Common myeloid progenitor, CD34-positive (primary cell): ENCODE data around the gene THNSL1.

Source experiments
- CTCF ChIA-PET: fragments of 350-600 bp; sonication (Branson Sonifier 250); formaldehyde crosslinking; loops from one replicate; lab custom pipeline; 2021; ENCODE audit warnings: antibody characterized with exemption; lab: Charles Lee
- POLR2A ChIA-PET: fragments of 350-600 bp; sonication (Branson Sonifier 250); formaldehyde crosslinking; loops from one replicate; lab custom pipeline; 2021; ENCODE audit warnings: antibody characterized with exemption; lab: Charles Lee
- DNase-seq, 3 donors: peaks; one replicate each; pipeline versions ENCODE4 v3.0.0 to v3.0.0-alpha.2; 2013
- H3K27ac ChIP-seq, 2 experiments: 1 replicate in 1 of 2; 2 replicates in 1 of 2; pipeline ENCODE4 v1.7.0; 2013; ENCODE audit warnings: inconsistent platforms in 2 of 2, low read length in 2 of 2, mild to moderate bottlenecking in 2 of 2, low read depth in 1 of 2, moderate library complexity in 1 of 2; ENCODE audit not compliant: severe bottlenecking in 2 of 2, insufficient read depth in 1 of 2, poor library complexity in 1 of 2
- H3K27me3 ChIP-seq, 5 experiments: replicated peaks in 2 of 5; 1 replicate in 3 of 5; 2 replicates in 2 of 5; pipeline versions ENCODE4 v1.6.1 to v1.7.0; 2013; ENCODE audit warnings: low read length in 4 of 5, mild to moderate bottlenecking in 2 of 5, moderate library complexity in 2 of 5, inconsistent platforms in 1 of 5; ENCODE audit not compliant: insufficient read depth in 5 of 5, control insufficient read depth in 4 of 5
- H3K36me3 ChIP-seq, 4 experiments: 1 replicate in 2 of 4; 2 replicates in 2 of 4; pipeline versions ENCODE4 v1.6.1 to v1.7.0; 2013; ENCODE audit warnings: low read length in 3 of 4, control low read depth in 1 of 4, mild to moderate bottlenecking in 1 of 4; ENCODE audit not compliant: control insufficient read depth in 4 of 4, insufficient read depth in 4 of 4
- H3K4me1 ChIP-seq, 4 experiments: 1 replicate in 3 of 4; 2 replicates in 1 of 4; pipeline versions ENCODE4 v1.6.1 to v1.7.1; 2013; ENCODE audit warnings: low read length in 3 of 4, mild to moderate bottlenecking in 3 of 4, control low read depth in 1 of 4, inconsistent platforms in 1 of 4, moderate library complexity in 1 of 4; ENCODE audit not compliant: control insufficient read depth in 4 of 4, insufficient read depth in 4 of 4; ENCODE audit errors: control extremely low read depth in 1 of 4
- H3K4me3 ChIP-seq, 7 experiments: 1 replicate in 4 of 7; 2 replicates in 3 of 7; pipeline versions ENCODE4 v1.5.1 to v1.7.0; 2013; ENCODE audit warnings: mild to moderate bottlenecking in 7 of 7, low read length in 6 of 7, moderate library complexity in 6 of 7, inconsistent platforms in 2 of 7, low read depth in 2 of 7, control low read depth in 1 of 7; ENCODE audit not compliant: insufficient read depth in 4 of 7, control insufficient read depth in 1 of 7; ENCODE audit errors: extremely low read depth in 1 of 7
- H3K9me3 ChIP-seq, 5 experiments: 1 replicate in 4 of 5; 2 replicates in 1 of 5; pipeline versions ENCODE4 v1.6.1 to v1.7.1; 2013; ENCODE audit warnings: low read length in 4 of 5, mild to moderate bottlenecking in 2 of 5, inconsistent platforms in 1 of 5, low read depth in 1 of 5, moderate library complexity in 1 of 5; ENCODE audit not compliant: control insufficient read depth in 4 of 5, insufficient read depth in 2 of 5; ENCODE audit errors: control extremely low read depth in 1 of 5
- WGBS: methylation state at CpG from one replicate; pipeline ENCODE4 v1.1.5; 2013; ENCODE audit not compliant: insufficient coverage; 5-methylcytosine and 5-hydroxymethylcytosine counted together

Gene THNSL1

DNA sequence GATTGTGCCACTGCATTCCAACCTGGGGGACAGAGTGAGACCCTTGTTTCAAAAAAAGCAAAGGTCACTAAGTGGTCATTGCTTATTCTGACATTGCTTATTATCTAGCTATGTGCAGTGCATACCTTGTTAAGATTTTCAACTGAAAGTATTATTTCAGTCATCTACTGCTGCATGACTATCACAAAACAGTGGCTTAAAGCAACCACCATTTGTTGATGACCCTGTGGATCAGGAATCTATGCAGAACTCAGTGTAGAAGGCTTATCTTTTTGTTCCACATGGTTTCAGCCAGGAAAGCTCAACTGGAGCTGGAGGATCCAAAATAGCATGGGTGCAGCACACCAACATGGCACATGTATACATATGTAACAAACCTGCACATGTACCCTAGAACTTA, 23.1 kb downstream of the THNSL1 start:
- ChIA-PET POLR2A (no interaction called here), CTCF (no interaction called here)

DNA sequence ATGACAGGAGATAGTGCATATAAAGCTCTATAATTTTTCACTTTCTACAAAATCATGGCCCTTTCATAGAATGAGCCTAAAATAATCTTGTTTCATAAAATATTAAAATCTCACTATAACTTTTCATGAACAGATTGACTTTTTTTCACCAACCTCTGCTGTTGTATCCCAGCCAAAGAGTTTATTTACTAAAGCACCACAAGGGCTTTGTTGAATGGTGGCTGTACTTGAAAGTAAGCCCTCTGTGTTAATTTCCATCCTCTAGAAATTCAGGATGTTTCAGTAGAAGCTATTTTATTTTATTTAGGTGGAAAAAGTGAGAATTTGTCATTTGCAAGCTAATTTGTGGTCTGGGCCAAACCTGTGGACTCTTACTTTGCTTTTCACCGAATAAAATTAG, 30.2 kb downstream of the THNSL1 start:
- H3K27ac ChIP-seq: no peak overlapping the region
- no peak for DNase-seq
- WGBS: 90% methylated on average over 1 of the region's 1 CpG
- ChIA-PET CTCF (interaction anchor here (1.0 kb wide), 1 partner anchor 10 kb away, joined by 3 read pairs; no protein-coding TSS in a partner anchor), POLR2A (no interaction called here)
- H3K36me3 ChIP-seq: no peaks in the 10 kb centered on the region
- no peaks in the 10 kb centered on the region for H3K9me3 ChIP-seq
- H3K4me1 ChIP-seq: peaks cover 0 to 11% (median 5%) of the 10 kb centered on the region in 4 experiments
- no peaks in the 10 kb centered on the region for H3K27me3 ChIP-seq
- no peak overlapping the region for H3K4me3 ChIP-seq

More for the DNA sequence above, 23.1 kb downstream of the THNSL1 start:
- no peak for DNase-seq
- Histone ChIP-seq H3K4me1 (peaks cover 0 to 8% (median 4%) of the 10 kb centered on the region in 4 experiments), H3K36me3 (no peaks in the 10 kb centered on the region), H3K4me3 (no peak overlapping the region), H3K27ac (no peak overlapping the region), H3K9me3 (no peaks in the 10 kb centered on the region), H3K27me3 (no peaks in the 10 kb centered on the region)

DNA sequence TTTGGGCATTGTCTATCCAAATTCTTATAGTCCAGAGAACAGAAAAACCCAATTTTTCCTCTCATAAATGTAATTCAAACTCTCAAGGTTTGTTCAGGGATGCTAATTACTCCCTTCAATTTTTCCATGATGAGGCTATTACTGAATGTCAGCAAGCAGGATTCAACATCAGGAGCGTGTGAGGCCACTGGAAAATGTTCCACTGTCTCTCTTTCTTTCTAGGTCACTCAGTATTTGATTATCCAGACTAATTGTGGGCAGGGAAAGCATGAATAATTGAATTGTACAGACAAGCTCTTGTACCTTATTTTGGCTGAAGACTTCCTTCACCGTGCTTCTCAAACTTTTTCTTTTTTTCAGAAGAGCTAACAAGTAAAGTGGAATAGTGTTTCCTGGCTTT, 30.7 kb downstream of the THNSL1 start:
- ChIA-PET POLR2A (no interaction called here), CTCF (interaction anchor here (1.0 kb wide), 1 partner anchor 10 kb away, joined by 3 read pairs; no protein-coding TSS in a partner anchor)
- Histone ChIP-seq H3K9me3 (no peaks in the 10 kb centered on the region), H3K36me3 (no peaks in the 10 kb centered on the region), H3K27ac (no peak overlapping the region), H3K4me1 (peaks cover 0 to 11% (median 5%) of the 10 kb centered on the region in 4 experiments), H3K27me3 (no peaks in the 10 kb centered on the region), H3K4me3 (no peak overlapping the region)
- DNase-seq: no peak
- 83% methylated on average over 2 of the region's 2 CpGs for WGBS

DNA sequence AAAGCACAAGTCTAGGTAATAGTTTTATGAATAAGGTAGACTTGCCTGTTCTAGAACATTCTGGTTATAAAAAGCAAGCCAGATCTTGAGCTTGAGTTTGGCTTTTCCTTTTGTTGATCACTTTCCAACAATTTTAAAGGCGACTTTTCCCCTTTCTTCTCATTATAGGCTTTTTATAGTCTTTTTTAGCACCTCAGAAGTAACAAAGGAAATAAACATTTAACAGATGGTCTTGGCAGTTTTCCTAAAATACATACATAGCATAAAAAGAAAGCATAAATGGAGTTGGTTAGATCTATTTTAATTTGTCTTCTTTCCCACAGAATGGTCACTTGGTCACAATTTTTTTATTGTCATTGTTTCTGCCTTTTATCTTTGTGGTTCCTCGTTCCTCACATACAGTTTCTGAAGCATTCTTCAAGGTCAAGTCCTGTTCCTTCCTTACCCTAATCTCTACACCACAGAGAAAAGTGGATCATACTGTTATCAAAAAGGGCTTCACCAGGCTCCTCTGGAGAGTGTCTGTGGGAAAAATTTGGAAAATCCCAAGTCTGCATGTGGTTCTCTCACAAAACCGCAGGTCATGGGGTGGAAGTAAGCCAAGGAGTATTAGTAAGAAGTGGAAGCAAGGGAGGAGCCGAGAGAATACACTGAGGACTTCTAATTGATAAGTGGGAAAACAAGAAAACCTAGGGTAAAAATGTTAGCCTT, 31.3 kb downstream of the THNSL1 start:
- peaks cover 0 to 11% (median 5%) of the 10 kb centered on the region in 4 experiments for H3K4me1 ChIP-seq
- CTCF ChIA-PET: interaction anchor here (1.0 kb wide), 1 partner anchor 9 kb away, joined by 3 read pairs; no protein-coding TSS in a partner anchor
- no peaks in the 10 kb centered on the region for H3K36me3 ChIP-seq
- no peaks in the 10 kb centered on the region for H3K27me3 ChIP-seq
- no peak for DNase-seq
- H3K4me3 ChIP-seq: no peak overlapping the region
- POLR2A ChIA-PET: no interaction called here
- 81% methylated on average over 2 of the region's 4 CpGs for WGBS
- H3K27ac ChIP-seq: no peak overlapping the region
- H3K9me3 ChIP-seq: no peaks in the 10 kb centered on the region

- Histone ChIP-seq H3K27me3 (no peaks in the 10 kb centered on the region), H3K9me3 (no peaks in the 10 kb centered on the region), H3K27ac (no peak overlapping the region), H3K4me1 (peaks cover 0 to 11% (median 5%) of the 10 kb centered on the region in 4 experiments), H3K4me3 (no peak overlapping the region), H3K36me3 (no peaks in the 10 kb centered on the region)
- ChIA-PET POLR2A (no interaction called here), CTCF (no interaction called here)
- no peak for DNase-seq
- WGBS: 96% methylated on average over 4 of the region's 5 CpGs
Observed at GRCh38 chr10:25048450-25048849, 32.0 kb downstream of the THNSL1 start.

GRCh38 chr10:25049966-25050365, 33.6 kb downstream of the THNSL1 start:
- Histone ChIP-seq H3K9me3 (no peaks in the 10 kb centered on the region), H3K27ac (no peak overlapping the region), H3K4me1 (peaks cover 0 to 11% (median 5%) of the 10 kb centered on the region in 4 experiments), H3K36me3 (no peaks in the 10 kb centered on the region), H3K27me3 (no peaks in the 10 kb centered on the region), H3K4me3 (no peak overlapping the region)
- WGBS: 100% methylated on average over 1 of the region's 2 CpGs
- ChIA-PET CTCF (no interaction called here), POLR2A (no interaction called here)
- DNase-seq: no peak

GRCh38 chr10:25050402-25050801, 34.0 kb downstream of the THNSL1 start:
- Histone ChIP-seq H3K27ac (no peak overlapping the region), H3K9me3 (no peaks in the 10 kb centered on the region), H3K36me3 (no peaks in the 10 kb centered on the region), H3K27me3 (peaks cover 0 to 1% (median 0%) of the 10 kb centered on the region in 5 experiments), H3K4me1 (peaks cover 0 to 11% (median 5%) of the 10 kb centered on the region in 4 experiments), H3K4me3 (no peak overlapping the region)
- WGBS: 99% methylated on average over 6 of the region's 9 CpGs
- no peak for DNase-seq
- ChIA-PET POLR2A (no interaction called here), CTCF (no interaction called here)
